Esophagus muscularis mucosa (tissue), 4 donors: ENCODE measurements around the gene SORCS2.

Experiments
- CTCF ChIP-seq, 3 experiments: fragments of 200-600 bp in 2 of 3; fragments of 450-650 bp in 1 of 3; sonication (generic) in 2 of 3; IDR thresholded peaks; one replicate each; pipeline ENCODE4 v1.5.1; 2017 to 2019; ENCODE audit warnings: antibody characterized with exemption in 3 of 3, mild to moderate bottlenecking in 2 of 3, moderate library complexity in 1 of 3
- EP300 ChIP-seq: sonication (generic); formaldehyde crosslinking; IDR thresholded peaks from one replicate; pipeline ENCODE4 v1.6.1; 2017; ENCODE audit warnings: antibody characterized with exemption
- POLR2A ChIP-seq: fragments of 450-650 bp; IDR thresholded peaks from one replicate; pipeline ENCODE4 v1.6.1; 2017; ENCODE audit warnings: antibody characterized with exemption, moderate library complexity, mild to moderate bottlenecking, low read depth
- POLR2AphosphoS5 ChIP-seq, 2 donors: sonication (generic); formaldehyde crosslinking; IDR thresholded peaks; one replicate each; pipeline ENCODE4 v1.6.1; 2017; ENCODE audit warnings: antibody characterized with exemption in 2 of 2

- TF ChIP-seq CTCF (IDR thresholded peaks at IDR 0.05), result no peak
- TF ChIP-seq EP300, result no peak
- TF ChIP-seq POLR2A, result no peak
- TF ChIP-seq POLR2AphosphoS5 (IDR thresholded peaks at IDR 0.05), result no peak
Measured at GRCh38 chr4:7197910-7198309, 5.6 kb downstream of the SORCS2 start.
